Measurements from ENCODE around the gene METTL2B. TPM values are rescaled to one million over a fixed set of nuclear protein-coding genes. Genes with fewer than 3 reads are reported as not detected.
A peak's percentile ranks its signal among the peaks of the same experiment; 100 is the strongest.
"Not testable (repeated sequence)": the region's sequence is repeated elsewhere in the genome, so short reads cannot be mapped to it uniquely, and the experiment has no call there.

Gene METTL2B
- total and polyA plus RNA-seq, 2 of the 13 experiments (the other 11 are each of a cell fraction or from before 2014, with no cell fraction given) = 15.5 to 33.1 TPM

DNA sequence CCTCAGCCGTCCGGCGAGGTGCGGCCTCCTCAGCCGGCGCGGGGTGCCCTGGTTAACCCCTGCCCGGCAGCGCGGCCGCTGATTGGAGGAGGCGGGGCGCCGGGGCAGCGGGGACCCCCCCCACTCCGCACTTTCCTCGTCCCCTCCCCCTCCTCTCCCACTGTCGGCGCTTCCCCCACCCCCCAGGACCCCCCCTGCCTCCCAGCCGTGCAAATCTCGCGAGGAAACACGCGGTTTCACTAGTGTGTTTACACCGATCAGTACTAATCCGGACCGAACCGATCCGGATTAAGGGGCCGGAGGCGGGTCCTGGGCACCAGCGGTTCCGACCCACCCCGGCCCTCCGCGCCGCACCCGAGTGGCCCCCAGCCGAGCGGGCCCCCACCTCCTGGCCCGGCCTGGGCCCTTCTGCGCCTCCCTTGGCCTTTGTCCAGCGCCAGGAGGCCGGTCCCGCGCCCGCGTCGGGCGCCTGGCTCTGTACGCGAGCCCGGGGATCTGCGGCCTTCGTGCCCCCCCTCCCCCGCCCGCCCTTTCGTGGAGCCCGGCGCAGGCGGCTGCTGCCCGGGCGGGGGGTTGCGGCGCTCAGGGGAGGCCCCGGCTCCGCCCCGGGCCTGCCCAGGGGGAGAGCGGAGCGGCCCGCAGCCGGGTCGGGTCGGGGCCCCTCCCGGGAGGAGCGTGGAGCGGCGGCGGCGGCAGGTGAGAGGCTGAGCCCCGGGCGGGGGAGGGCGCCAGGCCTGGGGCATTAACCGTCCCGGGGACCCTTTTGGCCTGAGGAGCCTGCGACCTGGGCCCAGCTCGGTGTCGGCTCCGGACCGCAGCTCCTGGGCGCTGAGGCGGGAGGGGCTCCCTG is 54.8 kb downstream of the METTL2B start (continued):
- 0 out of 2 replicates have a peak, but pooled peaks have one; percentile 3 for TF ChIP-seq SALL2 (CRISPR knock-in tag; IDR thresholded peaks at IDR 0.05)
- peak; percentile 50 for TF ChIP-seq NFYB (CRISPR knock-in tag; IDR thresholded peaks at IDR 0.05)
- TF ChIP-seq, protein P1, sequence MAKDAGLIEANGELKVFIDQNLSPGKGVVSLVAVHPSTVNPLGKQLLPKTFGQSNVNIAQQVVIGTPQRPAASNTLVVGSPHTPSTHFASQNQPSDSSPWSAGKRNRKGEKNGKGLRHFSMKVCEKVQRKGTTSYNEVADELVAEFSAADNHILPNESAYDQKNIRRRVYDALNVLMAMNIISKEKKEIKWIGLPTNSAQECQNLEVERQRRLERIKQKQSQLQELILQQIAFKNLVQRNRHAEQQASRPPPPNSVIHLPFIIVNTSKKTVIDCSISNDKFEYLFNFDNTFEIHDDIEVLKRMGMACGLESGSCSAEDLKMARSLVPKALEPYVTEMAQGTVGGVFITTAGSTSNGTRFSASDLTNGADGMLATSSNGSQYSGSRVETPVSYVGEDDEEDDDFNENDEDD (CRISPR knock-in tag; IDR thresholded peaks at IDR 0.05; ENCODE audit: borderline replicate concordance) = peak; percentile 53; the same call in 1 of the 2 replicates
- peak; percentile 97 for TF ChIP-seq UBTF (CRISPR knock-in tag; IDR thresholded peaks at IDR 0.05)
- TF ChIP-seq GABPB1 (CRISPR knock-in tag; IDR thresholded peaks at IDR 0.05) = peak; percentile 54; the same call in 1 of the 2 replicates
- TF ChIP-seq ZBED4 (CRISPR knock-in tag; IDR thresholded peaks at IDR 0.05; ENCODE audit: borderline replicate concordance) = peak; percentile 97
- 0 out of 2 replicates have a peak, but pooled peaks have one; percentile 14 for TF ChIP-seq ZBTB7B (CRISPR knock-in tag; IDR thresholded peaks at IDR 0.05)
- not testable (repeated sequence) for TF ChIP-seq NR2F6 (IDR thresholded peaks at IDR 0.05); MAZ (CRISPR knock-in tag; IDR thresholded peaks at IDR 0.05; ENCODE audit: low read depth)
- peak; percentile 35; the same call in 1 of the 2 replicates for TF ChIP-seq NR2F6 (CRISPR knock-in tag; IDR thresholded peaks at IDR 0.05)
- peak; percentile 64; the same call in 1 of the 2 replicates for TF ChIP-seq SRY (CRISPR knock-in tag; IDR thresholded peaks at IDR 0.05)
- peak; percentile 70 for TF ChIP-seq SAP130 (CRISPR knock-in tag; IDR thresholded peaks at IDR 0.05; ENCODE audit: low read depth)
- peak; percentile 27; the same call in 1 of the 2 replicates for TF ChIP-seq MEIS2 (CRISPR knock-in tag; IDR thresholded peaks at IDR 0.05)
- TF ChIP-seq MAZ (IDR thresholded peaks at IDR 0.05; ENCODE audit: borderline replicate concordance, low read depth, low read length) = peak; percentile 40; the same call in 1 of the 2 replicates
- 0 out of 2 replicates have a peak, but pooled peaks have one; percentile 24 for TF ChIP-seq ZBTB10 (CRISPR knock-in tag; IDR thresholded peaks at IDR 0.05; ENCODE audit: borderline replicate concordance)
- peak; percentile 65; the same call in 1 of the 2 replicates for TF ChIP-seq ZNF652 (CRISPR knock-in tag; IDR thresholded peaks at IDR 0.05; ENCODE audit: borderline replicate concordance, low read depth)
- TF ChIP-seq NFYC (CRISPR knock-in tag; IDR thresholded peaks at IDR 0.05) = peak; percentile 59
- TF ChIP-seq YEATS4 (CRISPR knock-in tag; IDR thresholded peaks at IDR 0.05; ENCODE audit: borderline replicate concordance) = peak; percentile 20; the same call in 1 of the 2 replicates
- peak; percentile 40; the same call in 1 of the 2 replicates for TF ChIP-seq ZNF777 (CRISPR knock-in tag; IDR thresholded peaks at IDR 0.05)
